Astrocyte (in vitro differentiated cells and primary cell): ENCODE data around the gene LRRC73.

Experiments
- CTCF ChIP-seq: IDR thresholded peaks from 2 replicates; pipeline ENCODE4 v1.5.1; 2011; ENCODE audit warnings: low read depth, mild to moderate bottlenecking, inconsistent platforms, low read length, moderate library complexity; ENCODE audit not compliant: insufficient read depth
- EZH2 ChIP-seq: IDR thresholded peaks from 2 replicates; pipeline ENCODE4 v1.6.1; 2012; ENCODE audit warnings: mild to moderate bottlenecking, low read length, inconsistent platforms; ENCODE audit not compliant: insufficient read depth

GRCh38 chr6:43467752-43468151 lies 42.4 kb downstream of the LRRC73 start:
- TF ChIP-seq CTCF (no peak), EZH2 (no peak)
